BE2C (cell line): ENCODE measurements around the gene TTC33.

Experiments used
- DNase-seq: peaks from one replicate; pipeline ENCODE4 v3.0.0-alpha.2; 2020
- H3K27me3 ChIP-seq: fragments of 250-450 bp; sonication (Bioruptor Pico); 2 replicates; pipeline ENCODE4 v1.5.1; 2020; ENCODE audit warnings: mild to moderate bottlenecking
- H3K36me3 ChIP-seq: fragments of 250-450 bp; sonication (Bioruptor Pico); 2 replicates; pipeline ENCODE4 v1.5.1; 2020; ENCODE audit warnings: mild to moderate bottlenecking
- H3K4me1 ChIP-seq: fragments of 250-450 bp; sonication (Bioruptor Pico); 2 replicates; pipeline ENCODE4 v1.5.1; 2020
- H3K4me3 ChIP-seq: 2 replicates; pipeline ENCODE4 v1.5.1; 2011; ENCODE audit warnings: low read depth, low read length
- H3K9me3 ChIP-seq: fragments of 250-450 bp; sonication (Bioruptor Pico); 2 replicates; pipeline ENCODE4 v1.5.1; 2020
- CTCF ChIP-seq: IDR thresholded peaks from 2 replicates; pipeline ENCODE4 v1.5.1; 2012; ENCODE audit warnings: mild to moderate bottlenecking, low read depth, low read length

The TTC33 gene

DNA sequence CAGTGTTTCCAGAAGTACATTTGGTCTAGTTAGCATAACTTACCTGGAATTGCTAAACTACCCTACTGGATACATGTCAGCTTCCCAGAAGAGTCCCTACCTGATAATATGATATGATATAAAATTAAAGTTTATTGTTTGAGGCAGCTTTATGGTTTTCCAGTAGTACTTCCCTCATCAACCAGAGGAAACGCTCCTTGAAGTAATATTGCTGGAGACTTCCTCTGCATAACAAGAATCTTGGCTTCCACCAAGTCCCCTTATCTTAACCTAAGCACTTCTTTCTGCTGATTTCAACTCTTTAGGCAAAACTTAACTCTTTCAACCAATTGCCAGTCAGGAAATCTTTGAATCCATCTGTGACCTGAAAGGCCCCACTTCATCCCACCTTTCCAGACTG lies 290.3 kb downstream of the TTC33 start:
- DNase-seq: no peak
- H3K4me1 ChIP-seq: no peaks in the 10 kb centered on the region
- H3K36me3 ChIP-seq: no peaks in the 10 kb centered on the region
- H3K9me3 ChIP-seq: no peaks in the 10 kb centered on the region
- no peak overlapping the region for H3K4me3 ChIP-seq
- no peak for TF ChIP-seq CTCF
- H3K27me3 ChIP-seq: no peaks in the 10 kb centered on the region

GRCh38 chr5:40464511-40464910 lies 291.2 kb downstream of the TTC33 start:
- Histone ChIP-seq H3K36me3 (no peaks in the 10 kb centered on the region), H3K27me3 (no peaks in the 10 kb centered on the region), H3K4me1 (no peaks in the 10 kb centered on the region), H3K4me3 (no peak overlapping the region), H3K9me3 (no peaks in the 10 kb centered on the region)
- no peak for TF ChIP-seq CTCF
- no peak for DNase-seq
